ENCODE measurements around the gene CDHR4. TPM values are rescaled to one million over a fixed set of nuclear protein-coding genes. Genes with fewer than 3 reads are reported as not detected.

The CDHR4 gene
- total RNA-seq, 2 donors from 2014 or later = not detected

DNA sequence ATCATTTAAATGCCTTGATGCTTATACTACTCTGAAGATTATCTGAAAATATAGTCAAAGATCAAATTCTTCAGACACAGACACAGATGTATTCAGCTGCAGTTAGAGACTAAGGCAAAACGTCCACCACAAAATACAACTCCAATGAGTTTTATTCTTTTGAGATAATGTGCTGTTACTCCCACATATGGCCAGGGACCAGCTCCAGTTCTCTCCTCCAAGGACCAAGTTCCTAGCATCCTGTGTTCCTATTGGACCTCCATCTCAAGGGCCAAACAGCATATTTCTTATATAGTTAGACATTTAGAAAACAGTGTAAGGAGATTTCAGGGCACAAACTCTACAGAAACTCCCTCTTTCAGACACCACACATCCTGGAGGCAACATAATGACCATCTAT, 40.4 kb downstream of the CDHR4 start:
- H3K9ac ChIP-seq (ENCODE audit: extremely low read depth, low read length, poor library complexity, severe bottlenecking) = no peak overlapping the region
- TF ChIP-seq, protein P1, sequence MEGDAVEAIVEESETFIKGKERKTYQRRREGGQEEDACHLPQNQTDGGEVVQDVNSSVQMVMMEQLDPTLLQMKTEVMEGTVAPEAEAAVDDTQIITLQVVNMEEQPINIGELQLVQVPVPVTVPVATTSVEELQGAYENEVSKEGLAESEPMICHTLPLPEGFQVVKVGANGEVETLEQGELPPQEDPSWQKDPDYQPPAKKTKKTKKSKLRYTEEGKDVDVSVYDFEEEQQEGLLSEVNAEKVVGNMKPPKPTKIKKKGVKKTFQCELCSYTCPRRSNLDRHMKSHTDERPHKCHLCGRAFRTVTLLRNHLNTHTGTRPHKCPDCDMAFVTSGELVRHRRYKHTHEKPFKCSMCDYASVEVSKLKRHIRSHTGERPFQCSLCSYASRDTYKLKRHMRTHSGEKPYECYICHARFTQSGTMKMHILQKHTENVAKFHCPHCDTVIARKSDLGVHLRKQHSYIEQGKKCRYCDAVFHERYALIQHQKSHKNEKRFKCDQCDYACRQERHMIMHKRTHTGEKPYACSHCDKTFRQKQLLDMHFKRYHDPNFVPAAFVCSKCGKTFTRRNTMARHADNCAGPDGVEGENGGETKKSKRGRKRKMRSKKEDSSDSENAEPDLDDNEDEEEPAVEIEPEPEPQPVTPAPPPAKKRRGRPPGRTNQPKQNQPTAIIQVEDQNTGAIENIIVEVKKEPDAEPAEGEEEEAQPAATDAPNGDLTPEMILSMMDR (conservative IDR thresholded peaks at IDR 0.05) = no peak
- H3K4me3 Mint-ChIP-seq = no peak overlapping the region
- H3K27me3 ChIP-seq (ENCODE audit: control insufficient read depth, insufficient read depth, low read length, poor library complexity, severe bottlenecking) = no peaks in the 10 kb centered on the region
- H3K27ac Mint-ChIP-seq = peak overlapping the region; percentile 46
- 80% methylated on average over 1 of the region's 1 CpG; no CpG with 5 or more reads in 1 of the 2 experiments for WGBS, 2 experiments (ENCODE audit: insufficient coverage in 1 of 2, insufficient read length in 1 of 2)
- no peaks in the 10 kb centered on the region for H3K9me3 Mint-ChIP-seq
- DNase-seq = no peak
- H3K36me3 ChIP-seq (ENCODE audit: control insufficient read depth, insufficient read depth, low read length) = peaks cover 19% of the 10 kb centered on the region
- no peaks in the 10 kb centered on the region for H3K27me3 Mint-ChIP-seq (ENCODE audit: insufficient read depth)
- H3K36me3 Mint-ChIP-seq (ENCODE audit: low read depth) = peaks cover 18% of the 10 kb centered on the region
- peaks cover 10% of the 10 kb centered on the region for H3K4me1 ChIP-seq (ENCODE audit: control insufficient read depth, insufficient read depth, low read length)
- no peaks in the 10 kb centered on the region for H3K9me3 ChIP-seq (ENCODE audit: control insufficient read depth, low read length)
- no peak overlapping the region for H3K27ac ChIP-seq (ENCODE audit: low read depth, low read length)
- H3K4me1 Mint-ChIP-seq = peaks cover 17% of the 10 kb centered on the region
- no peak overlapping the region for H3K4me3 ChIP-seq (ENCODE audit: low read length)

DNA sequence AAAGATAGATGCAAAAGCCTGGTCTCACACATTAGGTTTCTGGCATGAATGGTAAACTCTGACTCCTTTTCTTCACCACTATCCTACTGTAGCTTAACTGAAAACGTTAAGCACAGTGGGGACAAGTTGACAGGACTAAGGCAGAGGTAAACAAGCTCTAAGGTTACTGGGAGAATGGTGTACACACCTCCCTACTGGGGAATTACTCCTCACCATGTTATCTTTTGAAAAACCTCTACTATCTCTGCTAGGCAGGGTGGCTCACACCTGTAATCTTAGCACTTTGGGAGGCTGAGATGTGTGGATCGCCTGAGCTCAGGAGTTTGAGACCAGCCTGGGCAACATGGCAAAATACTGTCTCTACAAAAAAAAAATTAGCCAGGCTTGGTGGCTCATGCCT, 42.5 kb downstream of the CDHR4 start:
- Mint-ChIP-seq H3K4me1 (peaks cover 17% of the 10 kb centered on the region), H3K36me3 (ENCODE audit: low read depth) (peaks cover 19% of the 10 kb centered on the region), H3K27ac (peak overlapping the region; percentile 50), H3K4me3 (no peak overlapping the region), H3K27me3 (ENCODE audit: insufficient read depth) (no peaks in the 10 kb centered on the region), H3K9me3 (no peaks in the 10 kb centered on the region)
- 43 to 79% methylated on average over 2 of the region's 2 CpGs for WGBS, 2 experiments (ENCODE audit: insufficient coverage in 1 of 2, insufficient read length in 1 of 2)
- H3K27me3 ChIP-seq (ENCODE audit: control insufficient read depth, insufficient read depth, low read length, poor library complexity, severe bottlenecking) = no peaks in the 10 kb centered on the region
- no peak overlapping the region for H3K27ac ChIP-seq (ENCODE audit: low read depth, low read length)
- DNase-seq = peak; percentile 62
- no peak overlapping the region for H3K9ac ChIP-seq (ENCODE audit: extremely low read depth, low read length, poor library complexity, severe bottlenecking)
- peaks cover 13% of the 10 kb centered on the region for H3K36me3 ChIP-seq (ENCODE audit: control insufficient read depth, insufficient read depth, low read length)
- TF ChIP-seq, protein P1 (conservative IDR thresholded peaks at IDR 0.05) = no peak
- no peaks in the 10 kb centered on the region for H3K9me3 ChIP-seq (ENCODE audit: control insufficient read depth, low read length)
- H3K4me3 ChIP-seq (ENCODE audit: low read length) = peak overlapping the region; percentile 47
- peaks cover 10% of the 10 kb centered on the region for H3K4me1 ChIP-seq (ENCODE audit: control insufficient read depth, insufficient read depth, low read length)

DNA sequence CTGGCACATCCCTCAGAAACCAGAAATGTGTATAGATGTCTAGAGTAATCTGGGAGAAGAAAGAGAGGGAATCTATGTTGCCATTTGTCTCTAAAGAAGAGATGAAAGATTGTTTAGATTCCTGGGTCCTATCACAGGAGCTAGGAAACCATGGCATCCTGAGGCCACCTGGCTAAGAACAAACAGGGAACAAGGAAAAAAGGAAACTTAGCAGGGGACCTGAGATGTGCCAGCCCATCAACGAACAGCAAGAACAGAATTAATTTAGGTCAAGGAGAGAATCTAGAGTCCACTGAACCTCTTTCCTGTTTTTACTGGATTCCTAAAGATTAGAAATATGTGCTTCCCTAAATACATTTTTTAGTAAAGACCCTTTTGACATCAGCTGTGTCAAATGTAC, 43.6 kb downstream of the CDHR4 start:
- no peak overlapping the region for H3K27ac ChIP-seq (ENCODE audit: low read depth, low read length)
- H3K27me3 ChIP-seq (ENCODE audit: control insufficient read depth, insufficient read depth, low read length, poor library complexity, severe bottlenecking) = no peaks in the 10 kb centered on the region

More for the DNA sequence above, 43.6 kb downstream of the CDHR4 start:
- H3K4me1 Mint-ChIP-seq = peaks cover 17% of the 10 kb centered on the region
- DNase-seq = no peak
- peak overlapping the region; percentile 38 for H3K27ac Mint-ChIP-seq
- H3K9ac ChIP-seq (ENCODE audit: extremely low read depth, low read length, poor library complexity, severe bottlenecking) = no peak overlapping the region
- no peaks in the 10 kb centered on the region for H3K9me3 ChIP-seq (ENCODE audit: control insufficient read depth, low read length)
- WGBS, 2 experiments (ENCODE audit: insufficient coverage in 1 of 2, insufficient read length in 1 of 2) = 73 to 83% methylated on average over 1 of the region's 1 CpG
- no peaks in the 10 kb centered on the region for H3K9me3 Mint-ChIP-seq
- peaks cover 7% of the 10 kb centered on the region for H3K36me3 ChIP-seq (ENCODE audit: control insufficient read depth, insufficient read depth, low read length)
- peaks cover 17% of the 10 kb centered on the region for H3K36me3 Mint-ChIP-seq (ENCODE audit: low read depth)
- H3K4me3 Mint-ChIP-seq = no peak overlapping the region
- TF ChIP-seq, protein P1 (conservative IDR thresholded peaks at IDR 0.05) = no peak
- H3K27me3 Mint-ChIP-seq (ENCODE audit: insufficient read depth) = no peaks in the 10 kb centered on the region
- H3K4me3 ChIP-seq (ENCODE audit: low read length) = peak overlapping the region; percentile 50
- H3K4me1 ChIP-seq (ENCODE audit: control insufficient read depth, insufficient read depth, low read length) = peaks cover 10% of the 10 kb centered on the region

All from endodermal cell (in vitro differentiated cells).